HG03520 (cell line): Measurements from ENCODE around the gene PRUNE2.
A peak's percentile ranks its signal among the peaks of the same experiment; 100 is the strongest.

Experiments
- ATAC-seq: cut with Tn5 transposase; IDR thresholded peaks from one replicate; pipeline ENCODE4 v1.9.1; 2021; ENCODE audit warnings: mild to moderate bottlenecking, moderate library complexity; ENCODE audit not compliant: unreplicated experiment

PRUNE2 gene

DNA sequence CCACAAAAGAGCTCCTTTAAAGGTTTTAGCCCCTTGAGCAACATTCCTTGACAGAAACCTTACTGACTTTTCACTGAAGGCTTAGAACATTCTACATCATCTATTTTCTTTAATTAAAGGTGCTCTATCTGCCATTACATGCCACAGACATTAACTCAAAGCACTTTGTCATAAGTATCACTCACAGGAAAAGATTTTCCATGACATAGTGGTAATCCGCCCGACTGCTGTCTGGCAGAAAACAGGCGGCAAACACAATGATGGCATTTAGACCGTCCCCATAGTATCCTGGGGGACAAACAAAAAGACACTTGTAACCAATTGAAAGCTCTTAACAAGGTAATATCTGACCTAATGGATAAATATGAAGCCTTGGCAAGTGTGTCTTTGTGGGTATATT, 267.9 kb downstream of the PRUNE2 start:
- no peak for ATAC-seq

DNA sequence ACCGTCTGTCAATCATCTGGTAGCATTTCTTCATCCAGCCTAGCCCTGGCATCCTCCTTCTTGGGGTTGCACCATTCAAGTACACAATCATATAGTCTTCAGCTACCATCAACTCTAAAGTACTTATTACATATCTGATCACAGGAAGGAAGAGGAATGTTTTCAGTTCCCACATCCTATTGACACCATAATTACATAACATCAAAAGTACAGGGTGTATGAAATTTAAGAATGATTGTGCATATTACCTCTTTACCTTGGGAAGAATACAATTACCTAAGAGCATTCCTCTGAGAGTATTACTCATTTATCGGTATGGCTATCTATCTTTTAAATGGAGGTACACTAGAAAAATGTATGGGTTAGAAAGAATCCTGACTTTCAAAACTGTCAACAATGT, 268.5 kb downstream of the PRUNE2 start:
- ATAC-seq, result no peak

DNA sequence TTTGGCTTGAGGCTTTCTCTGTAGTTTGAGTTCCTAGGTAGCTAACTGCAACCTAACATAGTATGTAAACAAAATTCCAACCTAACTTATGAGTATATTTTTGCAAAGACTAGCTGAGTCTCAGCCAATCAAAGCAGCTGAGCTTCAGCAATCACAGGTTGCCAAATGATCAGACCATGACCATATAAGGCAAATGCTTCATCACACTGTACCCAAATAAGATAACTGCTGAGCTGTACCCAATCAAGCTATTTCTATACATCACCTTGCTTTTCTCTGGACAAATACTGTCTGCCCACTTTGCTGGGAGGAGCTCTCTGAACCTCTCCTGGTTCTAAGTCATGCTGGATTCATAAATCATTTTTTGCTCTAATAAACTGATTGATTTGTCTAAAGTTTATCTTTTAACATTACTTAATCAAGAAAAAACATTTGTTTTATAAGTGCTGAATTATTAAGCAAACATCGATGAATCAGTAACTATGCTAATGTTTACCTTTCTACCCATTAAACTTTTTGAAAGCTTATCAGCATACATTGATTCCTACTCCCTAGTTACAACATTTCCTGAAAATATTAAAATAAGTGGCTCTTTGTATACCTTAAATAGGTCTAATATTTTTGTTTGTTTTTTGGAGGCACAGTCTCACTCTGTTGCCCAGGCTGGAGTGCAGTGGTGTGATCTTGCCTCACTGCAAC, 271.4 kb downstream of the PRUNE2 start:
- ATAC-seq, result no peak

DNA sequence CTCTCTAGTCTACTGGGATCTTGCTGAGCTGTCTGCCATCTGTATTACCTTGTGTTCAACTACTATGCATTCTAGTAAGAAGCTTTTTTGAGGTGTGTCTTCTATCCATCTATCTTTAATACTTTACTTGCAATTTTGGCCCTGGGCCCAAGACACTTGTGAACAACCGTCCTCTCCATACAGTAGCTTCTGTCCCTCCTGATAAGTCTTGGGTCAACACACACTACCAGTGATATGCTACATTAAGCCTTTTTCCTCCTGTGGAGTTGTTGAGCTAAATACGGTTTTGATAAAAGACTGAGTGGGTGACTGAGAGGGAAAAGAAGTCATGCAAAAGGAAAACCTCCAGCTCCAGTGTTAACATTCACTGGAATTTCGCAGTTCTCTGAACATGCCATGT, 275.0 kb downstream of the PRUNE2 start:
- no peak for ATAC-seq

DNA sequence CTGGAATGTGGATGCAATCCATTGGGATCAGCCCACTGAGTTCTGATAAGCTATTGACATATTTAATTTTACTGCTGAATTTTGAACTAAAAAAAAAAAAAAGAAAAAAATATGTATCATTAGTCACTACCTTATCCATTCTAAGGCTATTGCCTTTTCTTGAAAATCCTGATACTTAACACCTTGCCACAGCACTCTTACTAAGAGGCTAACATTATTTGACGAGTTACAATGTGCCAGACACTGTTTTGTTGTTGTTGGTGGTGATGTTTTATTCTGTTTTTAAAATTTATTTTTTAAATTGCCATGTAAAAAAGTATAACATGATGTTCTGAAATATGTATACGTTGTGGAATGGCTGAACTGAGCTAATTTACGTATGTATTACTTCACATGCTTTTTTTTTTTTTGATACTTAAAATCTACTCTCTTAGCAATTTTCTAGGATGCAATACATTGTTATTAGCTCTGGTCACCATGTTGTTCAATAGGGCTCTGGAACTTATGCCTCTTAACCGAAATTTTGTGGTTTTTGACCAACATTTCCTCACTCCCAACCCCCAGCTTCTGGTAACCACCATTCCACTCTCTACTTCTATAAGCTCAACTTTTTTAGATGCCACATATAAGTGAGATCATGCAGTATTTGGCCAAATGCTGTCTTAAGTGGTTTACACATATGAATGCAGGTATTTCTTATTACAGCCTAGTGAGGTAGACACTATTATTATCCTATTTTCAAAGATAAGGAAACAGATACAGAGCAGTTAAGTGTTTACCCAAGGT, 276.5 kb downstream of the PRUNE2 start:
- ATAC-seq, result no peak

DNA sequence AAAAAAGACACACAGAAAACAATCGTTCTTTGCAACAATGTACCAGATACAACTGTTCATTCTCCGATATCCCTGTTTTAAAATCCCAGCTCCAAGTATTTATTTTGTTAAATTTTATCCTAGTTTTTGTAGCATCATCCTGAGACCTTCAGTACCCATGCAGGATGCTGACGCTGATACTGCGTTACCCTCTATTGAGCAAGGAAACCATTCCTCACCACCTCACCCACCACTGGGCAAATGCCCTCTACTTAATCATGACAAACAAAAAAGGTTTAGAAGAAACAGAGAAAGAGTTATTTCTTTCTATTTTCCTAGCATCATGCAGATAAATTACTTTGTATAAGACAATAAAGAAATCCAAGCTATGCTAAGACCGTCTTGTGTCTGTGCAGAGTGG, 277.8 kb downstream of the PRUNE2 start:
- no peak for ATAC-seq

DNA sequence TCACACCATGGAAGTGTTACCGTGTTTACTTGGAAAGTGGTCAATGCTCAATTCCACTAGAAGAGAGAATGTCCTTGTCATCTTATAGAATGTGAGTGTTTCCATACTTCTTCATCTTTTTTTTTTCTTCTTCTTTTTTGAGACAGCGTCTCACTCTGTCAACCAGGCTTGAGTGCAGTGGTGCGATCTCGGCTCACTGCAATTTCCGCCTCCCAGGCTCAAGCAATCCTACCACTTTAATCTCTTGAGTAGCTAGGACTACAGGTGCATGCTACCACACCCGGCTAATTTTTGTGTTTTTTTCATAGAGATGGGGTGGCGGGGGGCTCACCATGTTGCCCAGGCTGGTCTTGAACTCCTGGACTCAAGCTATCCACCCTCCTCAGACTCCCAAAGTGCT, 278.9 kb downstream of the PRUNE2 start:
- no peak for ATAC-seq

DNA sequence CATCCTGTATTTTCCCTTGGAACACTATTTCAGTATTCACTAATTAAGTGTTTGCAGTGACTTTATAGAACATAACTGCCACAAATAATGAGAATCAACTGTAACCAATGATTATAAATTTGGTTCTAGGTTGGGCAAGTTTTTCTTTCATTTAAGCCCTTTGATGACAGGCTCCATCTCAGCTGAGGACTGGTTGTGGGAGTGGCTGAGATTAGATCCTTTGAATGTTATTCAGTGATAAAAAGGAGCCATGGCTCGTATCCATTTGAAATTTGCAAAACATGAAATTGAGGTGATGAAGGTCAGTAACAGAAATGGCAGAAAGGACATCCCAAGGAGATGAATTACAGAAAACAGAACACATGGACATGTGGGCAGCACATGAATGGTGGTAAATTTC, 279.8 kb downstream of the PRUNE2 start:
- no peak for ATAC-seq

DNA sequence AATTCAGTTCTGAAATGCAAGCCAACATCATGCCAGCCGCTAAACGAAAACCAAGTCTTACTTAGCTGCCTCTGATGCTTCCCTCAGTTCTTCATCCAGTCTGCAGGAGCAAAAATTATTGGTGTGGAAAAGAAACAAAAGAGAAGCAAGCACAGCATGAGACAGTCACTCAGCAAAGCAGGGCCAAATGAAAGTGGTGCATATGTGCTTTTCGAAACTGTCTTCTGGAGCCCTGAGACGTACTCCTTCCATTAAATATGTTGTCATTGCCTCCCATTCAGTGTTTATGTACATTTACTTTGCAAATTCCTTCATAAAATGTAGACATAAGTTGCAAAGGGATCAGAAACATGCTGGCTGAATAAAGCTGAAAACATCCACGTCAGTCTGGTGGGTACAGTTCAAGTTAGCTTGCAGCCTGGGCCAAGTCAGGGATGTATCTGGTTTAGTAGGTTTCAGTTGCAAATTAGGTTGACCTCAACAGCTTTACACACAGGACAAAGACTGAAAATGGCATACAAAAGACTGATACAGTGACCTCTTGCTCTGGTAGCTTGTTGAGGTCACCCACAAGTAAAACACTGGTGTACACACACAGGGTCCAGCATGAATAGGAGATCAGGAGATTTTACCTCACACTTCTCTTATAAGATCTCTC, 281.4 kb downstream of the PRUNE2 start:
- ATAC-seq, result peak; percentile 92

DNA sequence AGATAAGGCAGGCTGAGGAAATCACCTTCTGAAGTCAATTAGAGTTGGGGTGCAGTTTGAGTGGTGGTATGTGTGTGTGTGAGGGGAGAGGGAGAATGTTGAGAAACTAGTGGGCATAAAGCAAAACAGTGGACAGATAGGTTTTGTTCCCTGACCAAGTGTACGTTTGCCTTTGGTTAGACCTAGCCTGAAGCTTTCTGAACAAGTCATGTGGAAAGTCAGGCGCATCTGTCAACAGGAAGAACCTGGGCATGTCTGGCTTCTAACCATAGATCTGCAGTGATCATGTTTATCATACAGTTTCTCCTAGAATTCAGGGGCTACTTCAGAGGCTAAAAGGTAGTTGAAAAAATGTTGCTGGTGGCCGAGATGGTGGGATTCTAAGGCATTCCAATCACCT, 284.9 kb downstream of the PRUNE2 start:
- no peak for ATAC-seq

DNA sequence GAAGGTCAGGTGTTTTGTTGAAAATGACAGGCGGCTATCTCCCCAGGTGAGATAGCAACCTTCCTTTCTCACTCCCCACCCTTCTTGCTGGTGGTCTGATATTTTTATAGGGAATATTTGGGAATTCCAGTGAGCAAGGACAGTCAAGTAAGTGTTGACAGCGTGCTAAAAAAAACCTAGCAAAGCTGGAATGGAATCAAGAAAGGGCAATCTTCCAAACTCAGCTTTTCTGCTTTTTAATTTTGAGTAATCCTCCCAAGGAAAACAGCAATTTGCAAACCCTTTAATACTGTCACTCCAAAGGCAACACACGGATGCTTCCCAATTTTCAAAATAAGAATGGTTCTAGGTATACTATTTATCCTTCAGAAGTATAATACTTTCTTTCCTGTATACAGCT, 285.3 kb downstream of the PRUNE2 start:
- ATAC-seq, result no peak

DNA sequence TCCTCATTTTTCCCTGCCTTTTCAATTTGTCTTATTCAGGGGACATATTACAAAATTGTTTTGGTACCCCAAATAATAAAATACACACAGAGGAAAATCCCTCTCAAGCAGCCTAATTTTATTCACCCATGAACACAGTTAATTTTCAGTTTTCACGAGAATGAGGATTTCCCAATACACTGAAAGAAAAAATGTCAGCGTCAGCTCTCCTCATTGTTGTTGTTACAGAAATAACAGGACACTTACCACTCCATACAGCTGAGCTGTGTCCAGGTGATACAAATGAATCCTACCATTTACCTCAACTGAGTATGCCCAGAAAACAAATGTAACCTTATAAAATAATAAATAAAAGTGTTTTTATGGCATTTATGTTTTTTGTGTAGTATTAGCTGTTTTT, 286.3 kb downstream of the PRUNE2 start:
- no peak for ATAC-seq

DNA sequence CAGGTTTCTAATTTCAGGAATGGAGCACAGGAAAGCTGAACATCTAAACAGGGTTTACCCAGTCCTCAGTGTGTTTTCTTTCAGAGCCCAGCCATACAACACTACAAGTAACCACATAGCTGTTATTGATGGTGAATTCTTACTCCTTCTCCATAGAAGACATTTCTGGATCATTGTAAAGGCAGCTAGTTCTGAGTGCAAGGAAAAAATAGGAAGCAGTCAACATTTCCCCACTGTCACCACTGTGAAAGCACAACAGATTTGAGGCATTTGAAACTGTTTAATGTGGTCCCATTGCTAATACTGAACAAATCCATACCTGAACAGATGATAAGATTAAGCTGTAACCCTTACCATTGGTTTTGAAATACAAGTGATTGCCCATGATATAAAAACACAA, 286.7 kb downstream of the PRUNE2 start:
- ATAC-seq, result no peak

DNA sequence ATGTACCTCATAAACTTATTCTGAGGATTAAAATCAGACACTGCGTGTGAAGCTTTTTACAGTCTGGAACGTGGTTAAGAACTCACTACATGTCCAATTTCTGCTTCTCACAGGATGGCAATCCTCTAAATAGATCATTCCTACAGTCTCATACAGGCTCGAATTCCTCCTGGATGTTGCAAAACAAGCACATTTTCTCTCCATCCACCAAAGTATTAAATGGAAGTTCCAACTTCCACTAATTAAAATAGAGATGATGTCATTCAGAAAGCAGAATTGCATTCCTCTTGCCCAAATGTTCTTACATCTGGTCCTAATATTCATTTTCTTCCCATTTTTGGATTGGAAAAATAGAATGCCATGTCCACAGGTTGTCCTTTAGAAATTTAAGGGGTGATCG, 287.2 kb downstream of the PRUNE2 start:
- ATAC-seq, result no peak

DNA sequence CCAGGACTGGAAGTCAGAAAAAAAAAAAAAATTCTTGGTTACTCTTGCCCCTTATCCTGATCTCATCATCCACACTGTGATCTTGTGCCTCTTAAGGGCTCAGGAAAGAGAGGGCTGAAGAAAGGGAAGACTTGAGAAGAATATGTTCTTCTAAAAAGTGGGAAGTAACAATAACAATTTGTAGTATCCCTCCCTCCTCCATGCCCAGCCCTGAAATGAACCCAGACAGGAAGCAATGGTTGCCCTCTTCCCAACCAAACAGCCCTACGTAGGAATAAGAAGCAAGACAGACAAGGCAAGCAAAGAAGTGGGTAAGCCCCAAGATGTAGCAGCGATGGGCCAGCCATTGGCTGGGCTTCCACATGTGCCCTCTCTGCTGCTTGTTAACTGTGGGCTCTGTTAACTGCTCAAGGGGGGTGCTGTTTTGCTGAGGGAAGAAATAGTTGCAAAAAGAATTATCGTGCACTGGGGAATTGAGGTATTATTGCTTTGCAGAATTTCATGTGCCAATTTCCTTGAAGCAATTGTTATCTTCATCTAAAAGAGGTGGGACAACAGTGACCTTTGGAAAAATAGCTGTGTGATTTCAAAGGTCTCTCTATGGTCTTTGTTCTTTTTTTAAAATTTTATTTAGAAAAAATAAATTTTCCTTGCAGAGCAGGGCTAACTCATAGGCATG, 288.3 kb downstream of the PRUNE2 start:
- no peak for ATAC-seq

DNA sequence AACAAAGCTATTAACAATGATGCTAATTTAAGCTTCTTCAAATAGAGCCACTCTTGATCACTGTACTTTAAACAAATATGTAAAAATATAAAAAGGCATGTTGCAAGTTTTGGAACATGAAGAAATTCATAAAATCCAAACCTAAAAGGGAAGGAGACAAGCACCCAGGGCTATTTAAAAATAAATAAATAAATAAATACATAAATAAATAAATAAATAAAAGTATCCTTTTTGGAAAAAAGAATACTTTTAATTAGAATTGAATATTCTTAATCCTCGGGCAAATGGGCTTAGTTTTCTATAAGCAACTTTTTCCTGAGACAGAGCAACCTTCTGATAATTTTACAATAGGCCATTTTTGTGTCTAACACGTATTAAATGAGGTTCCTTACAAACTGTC, 289.1 kb downstream of the PRUNE2 start:
- ATAC-seq, result no peak

DNA sequence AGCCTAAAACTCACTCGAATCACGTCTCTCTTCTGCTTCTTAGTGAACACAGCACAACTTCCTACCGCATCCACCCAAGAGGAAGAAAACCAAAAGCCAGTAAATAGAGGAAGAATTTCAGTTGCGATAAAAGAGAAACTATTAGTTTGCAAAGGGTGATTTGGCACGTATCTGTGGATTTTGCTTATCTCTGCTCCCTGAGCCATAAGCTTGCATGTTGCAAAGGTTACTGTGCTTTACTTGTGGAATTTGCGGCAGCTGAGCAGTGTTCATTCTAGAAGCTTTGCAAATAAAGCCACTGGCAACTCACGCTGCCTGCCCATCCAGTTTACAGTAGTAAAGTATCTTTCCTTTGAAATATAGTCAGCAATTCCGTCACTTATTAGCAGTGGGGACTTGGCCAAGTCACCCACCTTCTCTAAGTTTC, 290.7 kb downstream of the PRUNE2 start:
- ATAC-seq, result no peak

DNA sequence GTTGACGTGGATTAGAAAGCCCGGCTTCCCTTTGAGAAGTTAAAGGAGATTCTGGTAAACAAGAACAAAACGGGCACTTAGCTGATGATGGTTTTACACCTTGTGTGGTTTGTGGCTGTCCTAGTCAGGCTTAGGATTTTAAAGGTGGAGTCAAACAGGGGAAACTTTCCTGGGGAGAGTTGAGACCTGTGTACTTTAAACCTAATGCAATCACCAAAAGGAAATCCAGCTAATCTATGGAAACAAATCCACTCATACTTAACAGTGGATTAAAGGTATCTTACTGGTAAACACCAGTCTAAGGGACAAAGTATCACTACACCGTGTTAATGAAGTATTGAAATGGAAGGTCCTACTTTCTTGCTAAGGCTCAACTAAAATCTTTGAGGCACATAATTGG, 291.9 kb downstream of the PRUNE2 start:
- ATAC-seq, result no peak

DNA sequence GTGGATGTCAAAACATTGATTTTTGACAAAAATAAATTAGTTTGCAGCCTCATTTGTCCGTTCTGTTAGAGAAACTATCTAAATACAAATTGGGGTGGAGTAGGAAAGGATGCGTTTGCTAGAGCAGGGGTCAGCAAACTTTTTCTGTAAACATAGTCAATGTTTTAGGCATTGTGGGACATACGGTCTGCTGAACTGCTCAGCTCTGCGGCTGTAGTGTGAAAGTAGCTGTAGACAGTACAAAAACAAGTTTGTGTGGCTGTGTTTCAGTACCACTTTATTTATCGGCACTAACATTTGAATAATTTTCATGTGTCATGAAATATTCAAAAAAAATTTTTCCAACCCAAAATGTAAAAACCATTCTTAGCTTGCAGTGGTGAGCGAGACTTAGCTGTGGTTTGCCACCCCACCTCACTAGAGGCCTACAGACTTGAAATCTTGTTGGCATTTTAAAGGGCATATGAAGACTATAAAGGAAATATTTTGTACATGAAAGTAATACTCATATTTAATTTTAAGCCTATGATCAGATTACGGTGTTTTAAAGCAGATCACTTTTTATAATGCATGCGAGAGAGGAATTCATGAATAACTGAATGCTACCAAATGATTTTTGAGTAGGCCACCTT, 292.6 kb downstream of the PRUNE2 start:
- no peak for ATAC-seq

DNA sequence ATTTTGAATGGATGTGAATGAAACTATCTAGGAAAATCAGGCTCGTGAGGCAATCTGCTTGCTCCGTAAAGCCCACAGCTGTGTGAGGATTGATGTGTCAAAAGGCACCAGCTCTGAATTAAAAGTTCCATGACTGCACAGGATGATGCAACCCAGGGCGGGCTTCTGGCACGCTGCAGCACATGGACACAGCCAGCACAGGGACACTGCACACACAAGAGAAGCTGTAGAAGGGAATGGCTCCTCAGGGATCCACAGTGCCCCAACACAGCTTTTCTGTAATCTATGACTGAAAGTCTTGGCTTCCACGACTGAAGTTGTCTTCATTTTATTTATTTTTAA, 295.9 kb downstream of the PRUNE2 start:
- ATAC-seq, result no peak
